ENCODE data around the gene THOC1. TPM values are rescaled to one million over a fixed set of nuclear protein-coding genes. Genes with fewer than 3 reads are reported as not detected.

The THOC1 gene
- total RNA-seq, 2 experiments from 2014 or later, result 43.6 to 49.4 TPM

Other genes with a start within 250 kb of the THOC1 start
- gene TUBB8B, start 218.4 kb downstream of the THOC1 start, total RNA-seq, result not detected
- gene USP14, start 109.5 kb downstream of the THOC1 start, total RNA-seq, result 10 to 100 TPM; 71.9 to 82.7 TPM
- not detected for gene COLEC12, start 232.7 kb upstream of the THOC1 start, total RNA-seq